ENCODE results near the gene NXF2B.

GRCh38 chrX:102339312-102340298 is 100.2 kb downstream of the NXF2B start:
- TF ChIP-seq CTCF (IDR thresholded peaks at IDR 0.05) (no peak), POLR2A (IDR thresholded peaks at IDR 0.05) (no peak)

All from ovary (tissue), 3 donors.